Neural progenitor cell (in vitro differentiated cells): Measurements from ENCODE around the gene IHH. TPM values are rescaled to one million over a fixed set of nuclear protein-coding genes. Genes with fewer than 3 reads are reported as not detected.
A peak's percentile ranks its signal among the peaks of the same experiment; 100 is the strongest.

Experiments
- DNase-seq: peaks from one replicate; pipeline ENCODE4 v3.0.0-alpha.2; 2016; ENCODE audit warnings: low spot score
- H2AFZ ChIP-seq: fragments of 200-600 bp; sonication (generic); replicated peaks from 2 replicates; pipeline ENCODE4 v1.6.1; 2016; ENCODE audit warnings: antibody characterized with exemption
- H3F3A ChIP-seq: fragments of 200-600 bp; sonication (generic); 2 replicates; pipeline ENCODE4 v1.6.1; 2016; ENCODE audit warnings: antibody characterized with exemption, low read depth
- H3K27ac ChIP-seq: fragments of 200-600 bp; sonication (generic); 2 replicates; pipeline ENCODE4 v1.5.1; 2016; ENCODE audit warnings: mild to moderate bottlenecking
- H3K27me3 ChIP-seq: fragments of 200-600 bp; sonication (generic); 2 replicates; pipeline ENCODE4 v1.6.1; 2016; ENCODE audit warnings: mild to moderate bottlenecking, moderate library complexity
- H3K36me3 ChIP-seq: fragments of 200-600 bp; sonication (generic); 2 replicates; pipeline ENCODE4 v1.5.1; 2016
- H3K4me1 ChIP-seq: fragments of 200-600 bp; sonication (generic); 2 replicates; pipeline ENCODE4 v1.6.1; 2016; ENCODE audit warnings: mixed run types
- H3K4me2 ChIP-seq: fragments of 200-600 bp; sonication (generic); 2 replicates; pipeline ENCODE4 v1.6.1; 2016
- H3K4me3 ChIP-seq: fragments of 200-600 bp; sonication (generic); 2 replicates; pipeline ENCODE4 v1.5.1; 2016
- H3K79me2 ChIP-seq: fragments of 200-600 bp; sonication (generic); 2 replicates; pipeline ENCODE4 v1.6.1; 2016; ENCODE audit warnings: low read depth
- H3K9ac ChIP-seq: fragments of 200-600 bp; sonication (generic); 2 replicates; pipeline ENCODE4 v1.6.1; 2016
- H3K9me3 ChIP-seq: fragments of 200-600 bp; sonication (generic); 2 replicates; pipeline ENCODE4 v1.5.1; 2016; ENCODE audit warnings: low read depth
- H4K20me1 ChIP-seq: fragments of 200-600 bp; sonication (generic); 2 replicates; pipeline ENCODE4 v1.6.1; 2016; ENCODE audit warnings: low read depth
- H3K27ac Mint-ChIP-seq: 3 replicates; pipeline ENCODE4 v1.8.0; 2021; ENCODE audit warnings: mixed read lengths
- H3K27me3 Mint-ChIP-seq: 2 replicates; pipeline ENCODE4 v1.8.0; 2022; ENCODE audit warnings: low read depth, mild to moderate bottlenecking, inconsistent platforms, moderate library complexity, mixed read lengths; ENCODE audit not compliant: insufficient read depth
- H3K36me3 Mint-ChIP-seq: 3 replicates; pipeline ENCODE4 v1.8.0; 2021; ENCODE audit warnings: mixed read lengths
- H3K4me1 Mint-ChIP-seq: 3 replicates; pipeline ENCODE4 v1.8.0; 2021; ENCODE audit warnings: mixed read lengths
- H3K4me3 Mint-ChIP-seq: 3 replicates; pipeline ENCODE4 v1.8.0; 2021; ENCODE audit warnings: mild to moderate bottlenecking, moderate library complexity, mixed read lengths
- H3K9me3 Mint-ChIP-seq: 3 replicates; pipeline ENCODE4 v1.8.0; 2020; ENCODE audit warnings: mixed read lengths
- CTCF ChIP-seq: fragments of 200-600 bp; sonication (generic); IDR thresholded peaks from 2 replicates; pipeline ENCODE4 v1.5.1; 2017; ENCODE audit warnings: antibody characterized with exemption, mild to moderate bottlenecking
- EZH2 ChIP-seq: fragments of 200-600 bp; sonication (generic); IDR thresholded peaks from 2 replicates; pipeline ENCODE4 v1.6.1; 2017; ENCODE audit warnings: antibody characterized with exemption, mild to moderate bottlenecking, moderate library complexity
- EZH2phosphoT487 ChIP-seq: fragments of 200-600 bp; sonication (generic); IDR thresholded peaks from 2 replicates; pipeline ENCODE4 v1.6.1; 2017; ENCODE audit warnings: antibody characterized with exemption
- total RNA-seq: library from RNA; depleted of rRNA; stranded (reverse); fragments of >200 nt; gene quantifications from 2 replicates; pipeline ENCODE4 v1.2.3, GENCODE V29; 2015; ENCODE audit warnings: low replicate concordance

The IHH gene
- total RNA-seq, 1 donor from 2014 or later = not detected

- H3K27me3 Mint-ChIP-seq = peaks cover 36% of the 10 kb centered on the region
Measured at GRCh38 chr2:219065484-219065883, 4.8 kb upstream of the IHH start.

GRCh38 chr2:219062081-219062480 lies 1.4 kb upstream of the IHH start:
- Histone ChIP-seq H3K27me3 (peaks cover 91% of the 10 kb centered on the region), H3K4me2 (no peak overlapping the region), H3K9me3 (no peaks in the 10 kb centered on the region), H3K36me3 (no peaks in the 10 kb centered on the region), H3K27ac (no peak overlapping the region), H3K4me1 (peaks cover 19% of the 10 kb centered on the region), H3K4me3 (no peak overlapping the region), H2AFZ (no peak overlapping the region), H3K9ac (no peak overlapping the region), H3F3A (peaks cover 17% of the 10 kb centered on the region), H4K20me1 (peaks cover 62% of the 10 kb centered on the region), H3K79me2 (no peaks in the 10 kb centered on the region)
- H3K4me3 Mint-ChIP-seq = peak overlapping the region; percentile 70
- H3K9me3 Mint-ChIP-seq = no peaks in the 10 kb centered on the region
- TF ChIP-seq EZH2phosphoT487 = no peak
- DNase-seq = no peak
- H3K36me3 Mint-ChIP-seq = no peaks in the 10 kb centered on the region
- no peak overlapping the region for H3K27ac Mint-ChIP-seq
- peaks cover 63% of the 10 kb centered on the region for H3K27me3 Mint-ChIP-seq
- peaks cover 8% of the 10 kb centered on the region for H3K4me1 Mint-ChIP-seq

More at GRCh38 chr2:219065484-219065883, 4.8 kb upstream of the IHH start:
- Histone ChIP-seq H2AFZ (no peak overlapping the region), H3F3A (peaks cover 8% of the 10 kb centered on the region), H3K36me3 (no peaks in the 10 kb centered on the region), H3K9me3 (no peaks in the 10 kb centered on the region), H3K27ac (no peak overlapping the region), H3K9ac (no peak overlapping the region), H3K79me2 (no peaks in the 10 kb centered on the region), H3K4me2 (no peak overlapping the region), H3K4me3 (no peak overlapping the region), H3K27me3 (peaks cover 57% of the 10 kb centered on the region), H3K4me1 (peaks cover 19% of the 10 kb centered on the region), H4K20me1 (peaks cover 32% of the 10 kb centered on the region)
- no peaks in the 10 kb centered on the region for H3K9me3 Mint-ChIP-seq
- TF ChIP-seq EZH2 (no peak), CTCF (no peak), EZH2phosphoT487 (no peak)
- no peaks in the 10 kb centered on the region for H3K36me3 Mint-ChIP-seq
- peaks cover 6% of the 10 kb centered on the region for H3K4me1 Mint-ChIP-seq
- no peak for DNase-seq
- no peak overlapping the region for H3K4me3 Mint-ChIP-seq
- H3K27ac Mint-ChIP-seq = no peak overlapping the region

- Histone ChIP-seq H3K9ac (no peak overlapping the region), H4K20me1 (peaks cover 62% of the 10 kb centered on the region), H3K9me3 (no peaks in the 10 kb centered on the region), H3K36me3 (no peaks in the 10 kb centered on the region), H3K27ac (no peak overlapping the region), H3K79me2 (no peaks in the 10 kb centered on the region), H3F3A (peaks cover 17% of the 10 kb centered on the region), H3K4me2 (peak overlapping the region; percentile 58), H2AFZ (no peak overlapping the region), H3K27me3 (peaks cover 100% of the 10 kb centered on the region), H3K4me3 (peak overlapping the region; percentile 32), H3K4me1 (peaks cover 19% of the 10 kb centered on the region)
- H3K27ac Mint-ChIP-seq = no peak overlapping the region
- peaks cover 8% of the 10 kb centered on the region for H3K4me1 Mint-ChIP-seq
- peak overlapping the region; percentile 35 for H3K4me3 Mint-ChIP-seq
- peak; percentile 31 for DNase-seq
- H3K27me3 Mint-ChIP-seq = peaks cover 73% of the 10 kb centered on the region
- H3K9me3 Mint-ChIP-seq = peaks cover 3% of the 10 kb centered on the region
- H3K36me3 Mint-ChIP-seq = no peaks in the 10 kb centered on the region
- TF ChIP-seq EZH2phosphoT487 = peak; percentile 96
- no peak for TF ChIP-seq CTCF
- TF ChIP-seq EZH2 = peak; percentile 100
Measured at GRCh38 chr2:219059725-219060682, 717 bp downstream of the IHH start.

GRCh38 chr2:219059375-219059724 lies 1.4 kb downstream of the IHH start:
- TF ChIP-seq EZH2phosphoT487 (no peak), EZH2 (no peak), CTCF (no peak)
- Mint-ChIP-seq H3K9me3 (peaks cover 3% of the 10 kb centered on the region), H3K27me3 (peaks cover 74% of the 10 kb centered on the region), H3K4me1 (peaks cover 8% of the 10 kb centered on the region), H3K36me3 (no peaks in the 10 kb centered on the region), H3K4me3 (peak overlapping the region; percentile 35), H3K27ac (no peak overlapping the region)
- peaks cover 100% of the 10 kb centered on the region for H3K27me3 ChIP-seq
- peaks cover 62% of the 10 kb centered on the region for H4K20me1 ChIP-seq
- H3K79me2 ChIP-seq = no peaks in the 10 kb centered on the region
- H3K4me2 ChIP-seq = peak overlapping the region; percentile 18
- no peak overlapping the region for H3K9ac ChIP-seq
- H3F3A ChIP-seq = peaks cover 17% of the 10 kb centered on the region
- H3K4me3 ChIP-seq = no peak overlapping the region
- H3K27ac ChIP-seq = no peak overlapping the region
- peaks cover 19% of the 10 kb centered on the region for H3K4me1 ChIP-seq
- peak; percentile 32 for DNase-seq
- no peaks in the 10 kb centered on the region for H3K9me3 ChIP-seq
- H2AFZ ChIP-seq = no peak overlapping the region
- H3K36me3 ChIP-seq = no peaks in the 10 kb centered on the region
